ENCODE data around the gene SORCS3. TPM values are rescaled to one million over a fixed set of nuclear protein-coding genes. Genes with fewer than 3 reads are reported as not detected.

Gene SORCS3
- total and polyA plus RNA-seq, 10 of the 15 experiments (the other 5 are each of a cell fraction or from before 2014, with no cell fraction given): 0.01 to 0.04 (median 0.02) TPM; not detected in 7

- in situ Hi-C loops (cut with MboI): no loop called here
- WGBS (ENCODE audit: insufficient coverage, insufficient replicate concordance, low lambda C conversion rate, missing lambda C conversion rate): 6% methylated on average over 6 of the region's 6 CpGs
- RAD21 ChIA-PET (ENCODE audit: unreplicated experiment): no interaction called here
- no TSS peak for BruUV-seq (replicated peaks)
- DNase-seq (ENCODE audit: low read depth, low spot score): no peak
- no peak for ATAC-seq
- H3K36me3 ChIP-seq (ENCODE audit: control insufficient read depth in 2 of 2, insufficient read depth in 2 of 2, low read length in 1 of 2): no peaks in the 10 kb centered on the region
- no peaks in the 10 kb centered on the region for H3K9me3 ChIP-seq (replicated peaks; ENCODE audit: control insufficient read depth, insufficient read depth, low read length)
- H2AFZ ChIP-seq (ENCODE audit: control insufficient read depth, low read depth, low read length): no peak overlapping the region
- no peak overlapping the region for H3K4me3 ChIP-seq
- no peaks in the 10 kb centered on the region for H3K4me1 ChIP-seq (ENCODE audit: control insufficient read depth, insufficient read depth, low read length)
- no peak overlapping the region for H3K4me2 ChIP-seq (ENCODE audit: control insufficient read depth, insufficient read depth)
- H3K27me3 ChIP-seq (replicated peaks in 1 of 2; ENCODE audit: control insufficient read depth in 2 of 2, insufficient read depth in 2 of 2, low read length in 1 of 2): no peaks in the 10 kb centered on the region
- H4K20me1 ChIP-seq (ENCODE audit: control insufficient read depth, insufficient read depth): no peaks in the 10 kb centered on the region
- CTCF ChIA-PET: no interaction called here
- SMC1A ChIA-PET (ENCODE audit: uncharacterized antibody, unreplicated experiment): no interaction called here
- TF ChIP-seq TCF12 (IDR thresholded peaks at IDR 0.05; ENCODE audit: low read depth, low read length): no peak
- TF ChIP-seq BHLHE40 (IDR thresholded peaks at IDR 0.05; ENCODE audit: borderline replicate concordance in 1 of 2, low read depth in 2 of 2, low read length in 1 of 2): no peak
- no peak for TF ChIP-seq CUX1 (IDR thresholded peaks at IDR 0.05; ENCODE audit: insufficient replicate concordance, low read depth, low read length)
- TF ChIP-seq SMARCA5 (IDR thresholded peaks at IDR 0.05): no peak
- no peak for TF ChIP-seq BMI1 (IDR thresholded peaks at IDR 0.05; ENCODE audit: borderline replicate concordance)
- TF ChIP-seq EZH2 (IDR thresholded peaks at IDR 0.05; ENCODE audit: borderline replicate concordance, control insufficient read depth, low read depth, low read length): no peak
- no peak for TF ChIP-seq CTCF (IDR thresholded peaks at IDR 0.05 in 2 of 3, conservative IDR thresholded peaks at IDR 0.05 in 1 of 3; ENCODE audit: control insufficient read depth in 2 of 3, extremely low read depth in 1 of 3, insufficient read depth in 1 of 3, low read depth in 3 of 3, low read length in 3 of 3)
- no peak for TF ChIP-seq YBX1 (IDR thresholded peaks at IDR 0.05)
- TF ChIP-seq NFIC (IDR thresholded peaks at IDR 0.05; ENCODE audit: low read depth, low read length): no peak
- no peaks in the 10 kb centered on the region for H3K79me2 ChIP-seq (ENCODE audit: control insufficient read depth, insufficient read depth, low read length)
- H3K27ac ChIP-seq (ENCODE audit: control insufficient read depth, insufficient read depth): no peak overlapping the region
- intact Hi-C loops (cut with micrococcal nuclease; ENCODE audit: unreplicated experiment): no loop called here
- FAIRE-seq: no peak
- POLR2A ChIA-PET: no interaction called here
- H3K9ac ChIP-seq (ENCODE audit: control insufficient read depth, insufficient read depth, low read length): no peak overlapping the region
Observed at GRCh38 chr10:105102977-105103376, 461.9 kb downstream of the SORCS3 start.

Data from GM12878 (cell line).